Activated naive CD8-positive, alpha-beta T cell treated with anti-CD3 and anti-CD28 coated beads, Interleukin-2, amount 50 U/mL, for 24 hours (primary cell): Measurements from ENCODE around the gene TRPM2.
"Not testable (repeated sequence)": the region's sequence is repeated elsewhere in the genome, so short reads cannot be mapped to it uniquely, and the experiment has no call there.

Experiments
- ATAC-seq: fragments of 150-1000 bp; cut with Tn5 transposase; one replicate; pipeline ENCODE4 v1.10.0; 2021
- DNase-seq: peaks from one replicate; pipeline ENCODE4 v3.0.0; 2021
- H3K27ac Mint-ChIP-seq: one replicate; pipeline ENCODE4 v1.8.0; 2021; ENCODE audit warnings: mild to moderate bottlenecking, mixed read lengths
- H3K27me3 Mint-ChIP-seq: one replicate; pipeline ENCODE4 v1.8.0; 2021; ENCODE audit warnings: mixed read lengths
- H3K36me3 Mint-ChIP-seq: one replicate; pipeline ENCODE4 v1.8.0; 2021; ENCODE audit warnings: low read depth, mixed read lengths
- H3K4me1 Mint-ChIP-seq: one replicate; pipeline ENCODE4 v1.8.0; 2021; ENCODE audit warnings: mixed read lengths
- H3K4me3 Mint-ChIP-seq: one replicate; pipeline ENCODE4 v1.8.0; 2021; ENCODE audit warnings: mild to moderate bottlenecking, moderate library complexity, mixed read lengths
- H3K9me3 Mint-ChIP-seq: one replicate; pipeline ENCODE4 v1.8.0; 2021; ENCODE audit warnings: mixed read lengths

TRPM2 gene

DNA sequence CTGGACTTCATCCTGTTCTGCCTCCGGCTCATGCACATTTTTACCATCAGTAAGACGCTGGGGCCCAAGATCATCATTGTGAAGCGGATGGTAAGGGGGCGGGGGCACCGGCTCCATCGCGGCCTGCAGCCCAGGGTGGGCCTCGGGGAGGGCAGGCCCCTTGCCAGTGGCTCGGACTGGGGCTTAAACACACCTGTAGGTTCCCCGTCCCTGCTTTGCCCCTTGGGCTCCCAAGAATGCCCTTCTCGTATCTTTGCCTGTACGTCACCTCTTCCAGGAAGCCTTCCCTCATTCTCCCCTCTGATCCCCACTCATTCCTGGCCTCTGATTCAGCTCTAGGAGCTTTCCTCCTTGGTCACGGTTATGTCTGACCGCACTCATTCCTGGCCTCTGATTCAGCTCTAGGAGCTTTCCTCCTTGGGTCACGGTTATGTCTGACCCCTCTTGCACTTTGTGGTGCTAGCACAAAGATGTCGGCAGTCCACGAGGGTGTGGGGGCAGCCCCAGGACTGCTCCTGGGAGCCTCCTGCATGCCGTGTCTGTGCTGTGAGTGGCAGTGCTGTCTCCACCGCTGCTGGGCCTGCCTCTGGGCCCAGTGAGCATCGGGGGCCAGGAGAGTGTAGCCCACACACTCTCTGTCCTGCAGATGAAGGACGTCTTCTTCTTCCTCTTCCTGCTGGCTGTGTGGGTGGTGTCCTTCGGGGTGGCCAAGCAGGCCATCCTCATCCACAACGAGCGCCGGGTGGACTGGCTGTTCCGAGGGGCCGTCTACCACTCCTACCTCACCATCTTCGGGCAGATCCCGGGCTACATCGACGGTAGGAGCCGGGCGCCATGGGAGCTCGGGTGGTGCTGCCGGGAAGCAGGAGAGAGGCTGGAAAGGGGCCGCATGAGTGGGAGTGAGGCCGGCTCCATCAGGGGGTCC is 52.8 kb downstream of the TRPM2 start:
- Mint-ChIP-seq H3K4me1 (peaks cover 8% of the 10 kb centered on the region), H3K27ac (no peak overlapping the region), H3K36me3 (no peaks in the 10 kb centered on the region), H3K27me3 (no peaks in the 10 kb centered on the region), H3K9me3 (no peaks in the 10 kb centered on the region), H3K4me3 (no peak overlapping the region)
- DNase-seq (no peak), ATAC-seq (no peak)

DNA sequence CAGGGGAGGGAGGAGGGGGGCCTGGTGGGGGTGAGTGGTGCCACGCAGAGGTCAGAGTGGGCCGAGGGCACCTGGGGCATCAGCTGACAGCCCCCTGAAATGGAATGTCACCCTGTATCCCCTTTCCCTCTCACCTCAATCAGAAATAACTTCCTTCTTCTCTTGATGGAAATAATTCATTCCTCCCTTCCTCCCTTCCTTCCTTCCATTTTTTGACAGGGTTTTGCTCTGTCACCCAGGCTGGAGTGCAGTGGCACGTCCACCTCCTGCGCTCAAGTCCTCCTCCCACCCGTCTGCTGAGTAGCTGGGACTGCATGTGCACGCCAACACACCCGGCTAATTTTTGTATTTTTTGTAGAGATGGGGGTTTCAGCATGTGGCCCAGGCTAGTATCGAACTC is 53.5 kb downstream of the TRPM2 start:
- Mint-ChIP-seq H3K9me3 (no peaks in the 10 kb centered on the region), H3K27ac (no peak overlapping the region), H3K4me3 (no peak overlapping the region), H3K36me3 (no peaks in the 10 kb centered on the region), H3K4me1 (peaks cover 8% of the 10 kb centered on the region), H3K27me3 (no peaks in the 10 kb centered on the region)
- DNase-seq (no peak), ATAC-seq (no peak)

DNA sequence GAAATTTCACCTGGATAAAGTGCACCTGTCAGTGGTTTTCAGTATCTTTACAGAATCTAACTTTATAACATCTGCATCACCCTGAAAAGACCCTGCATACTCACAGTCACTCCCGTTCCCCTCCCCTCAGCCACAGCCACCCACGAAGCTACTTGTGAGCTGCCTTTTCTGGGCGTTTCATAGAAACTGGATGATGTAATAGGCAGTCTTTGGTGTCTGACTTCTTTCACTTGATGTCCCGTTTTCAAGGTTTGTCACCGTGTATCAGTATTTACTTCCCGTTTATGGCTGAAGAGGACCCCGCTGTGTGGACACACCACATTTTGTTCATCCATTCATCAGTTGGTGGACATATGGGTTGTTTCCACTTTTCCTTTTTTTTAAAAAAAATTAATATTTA is 54.1 kb downstream of the TRPM2 start:
- Mint-ChIP-seq H3K27ac (no peak overlapping the region), H3K27me3 (no peaks in the 10 kb centered on the region), H3K4me3 (peak overlapping the region; percentile 8), H3K4me1 (peaks cover 8% of the 10 kb centered on the region), H3K36me3 (no peaks in the 10 kb centered on the region), H3K9me3 (no peaks in the 10 kb centered on the region)
- ATAC-seq, result peak; percentile 88
- peak; percentile 22 for DNase-seq

DNA sequence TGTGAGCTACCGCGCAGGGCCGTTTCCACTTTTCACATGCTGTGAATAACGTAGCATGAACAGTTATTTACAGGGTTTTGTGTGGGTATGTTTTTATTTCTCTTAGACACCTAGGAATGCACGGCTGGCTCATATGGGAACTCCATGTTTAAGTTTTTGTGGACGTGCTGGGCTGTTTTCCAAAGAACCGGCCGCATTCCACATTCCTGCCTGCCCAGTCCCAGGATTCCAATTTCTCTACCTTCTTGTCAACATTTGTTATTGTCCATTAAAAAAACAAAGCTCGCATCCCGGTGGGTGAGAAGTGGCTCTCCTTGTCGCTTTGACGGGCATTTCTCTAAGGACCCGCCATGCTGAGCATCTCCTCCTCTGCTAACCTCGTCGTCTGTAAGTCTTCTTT is 54.8 kb downstream of the TRPM2 start:
- no peak for ATAC-seq
- Mint-ChIP-seq H3K4me1 (peaks cover 8% of the 10 kb centered on the region), H3K9me3 (no peaks in the 10 kb centered on the region), H3K4me3 (no peak overlapping the region), H3K27ac (no peak overlapping the region), H3K36me3 (no peaks in the 10 kb centered on the region), H3K27me3 (no peaks in the 10 kb centered on the region)
- no peak for DNase-seq

DNA sequence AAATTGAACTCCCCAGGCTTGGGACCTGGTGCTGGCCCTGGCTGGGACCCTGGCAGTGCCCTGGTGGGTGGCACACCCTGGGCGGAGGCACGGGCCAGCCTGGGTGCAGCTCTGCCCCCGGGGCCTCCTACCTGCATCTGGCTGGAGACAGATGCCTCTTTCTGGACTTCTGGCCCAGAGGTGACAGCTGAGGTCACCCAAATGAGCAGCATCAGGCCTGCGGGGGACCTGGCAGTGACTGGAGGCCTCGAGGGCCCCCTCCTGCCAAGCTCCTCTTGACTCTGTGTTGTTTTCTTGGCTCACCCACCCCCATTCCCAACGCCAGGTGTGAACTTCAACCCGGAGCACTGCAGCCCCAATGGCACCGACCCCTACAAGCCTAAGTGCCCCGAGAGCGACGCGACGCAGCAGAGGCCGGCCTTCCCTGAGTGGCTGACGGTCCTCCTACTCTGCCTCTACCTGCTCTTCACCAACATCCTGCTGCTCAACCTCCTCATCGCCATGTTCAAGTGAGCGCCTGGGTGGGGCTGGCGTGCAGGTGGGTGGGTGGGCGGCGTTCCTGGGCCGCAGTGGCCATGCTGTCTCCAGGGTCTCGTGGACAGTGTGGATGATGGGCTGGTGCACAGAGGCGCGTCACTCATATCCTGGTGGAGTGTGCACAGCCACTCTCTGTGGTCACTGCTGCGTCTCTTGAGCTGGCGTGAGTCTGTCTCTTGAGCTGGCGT is 60.3 kb downstream of the TRPM2 start:
- Mint-ChIP-seq H3K4me1 (no peaks in the 10 kb centered on the region), H3K4me3 (no peak overlapping the region), H3K27me3 (no peaks in the 10 kb centered on the region), H3K9me3 (no peaks in the 10 kb centered on the region), H3K27ac (no peak overlapping the region), H3K36me3 (no peaks in the 10 kb centered on the region)
- ATAC-seq (no peak), DNase-seq (no peak)

DNA sequence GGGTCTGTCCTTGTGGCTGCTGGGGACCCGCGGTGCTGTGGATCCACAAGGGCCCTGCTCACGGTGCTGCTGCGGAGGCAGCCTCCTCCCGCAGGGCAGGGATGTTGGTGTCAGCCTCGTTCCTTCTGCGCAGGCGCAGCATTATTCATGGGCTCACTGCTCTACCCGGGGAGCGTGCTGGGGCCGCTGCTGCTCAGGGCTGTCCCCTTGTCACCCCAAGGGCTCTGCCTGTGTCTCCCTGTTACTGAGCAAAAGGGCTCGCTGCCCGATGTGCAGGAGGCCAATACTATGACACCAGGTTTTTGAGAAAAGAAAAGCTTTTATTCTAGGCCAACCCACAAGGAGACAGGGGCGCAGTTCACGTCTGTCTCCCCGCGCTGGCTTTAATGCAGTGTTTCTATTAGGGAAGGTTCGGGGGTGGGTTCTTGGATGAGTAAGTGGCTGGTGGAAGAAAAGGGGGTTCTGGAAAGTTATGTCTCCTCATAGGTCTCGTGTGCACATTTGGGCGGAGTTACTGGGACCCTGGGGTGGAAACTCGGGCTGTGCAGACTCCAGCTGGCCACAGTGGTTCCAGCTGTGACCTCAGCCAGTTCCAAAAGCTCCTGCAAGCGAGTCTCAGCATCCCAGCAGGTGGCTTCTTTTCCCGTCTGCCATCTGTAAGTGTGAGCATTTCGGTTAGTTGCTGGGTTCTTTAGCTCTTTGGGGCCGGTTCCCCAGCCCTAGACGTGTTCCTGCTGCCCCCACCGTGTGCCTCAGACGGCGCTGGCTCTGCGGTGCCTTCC is 61.1 kb downstream of the TRPM2 start:
- no peak for ATAC-seq
- Mint-ChIP-seq H3K27ac (no peak overlapping the region), H3K27me3 (no peaks in the 10 kb centered on the region), H3K4me3 (no peak overlapping the region), H3K4me1 (no peaks in the 10 kb centered on the region), H3K9me3 (peaks cover 3% of the 10 kb centered on the region), H3K36me3 (no peaks in the 10 kb centered on the region)
- DNase-seq, result no peak

DNA sequence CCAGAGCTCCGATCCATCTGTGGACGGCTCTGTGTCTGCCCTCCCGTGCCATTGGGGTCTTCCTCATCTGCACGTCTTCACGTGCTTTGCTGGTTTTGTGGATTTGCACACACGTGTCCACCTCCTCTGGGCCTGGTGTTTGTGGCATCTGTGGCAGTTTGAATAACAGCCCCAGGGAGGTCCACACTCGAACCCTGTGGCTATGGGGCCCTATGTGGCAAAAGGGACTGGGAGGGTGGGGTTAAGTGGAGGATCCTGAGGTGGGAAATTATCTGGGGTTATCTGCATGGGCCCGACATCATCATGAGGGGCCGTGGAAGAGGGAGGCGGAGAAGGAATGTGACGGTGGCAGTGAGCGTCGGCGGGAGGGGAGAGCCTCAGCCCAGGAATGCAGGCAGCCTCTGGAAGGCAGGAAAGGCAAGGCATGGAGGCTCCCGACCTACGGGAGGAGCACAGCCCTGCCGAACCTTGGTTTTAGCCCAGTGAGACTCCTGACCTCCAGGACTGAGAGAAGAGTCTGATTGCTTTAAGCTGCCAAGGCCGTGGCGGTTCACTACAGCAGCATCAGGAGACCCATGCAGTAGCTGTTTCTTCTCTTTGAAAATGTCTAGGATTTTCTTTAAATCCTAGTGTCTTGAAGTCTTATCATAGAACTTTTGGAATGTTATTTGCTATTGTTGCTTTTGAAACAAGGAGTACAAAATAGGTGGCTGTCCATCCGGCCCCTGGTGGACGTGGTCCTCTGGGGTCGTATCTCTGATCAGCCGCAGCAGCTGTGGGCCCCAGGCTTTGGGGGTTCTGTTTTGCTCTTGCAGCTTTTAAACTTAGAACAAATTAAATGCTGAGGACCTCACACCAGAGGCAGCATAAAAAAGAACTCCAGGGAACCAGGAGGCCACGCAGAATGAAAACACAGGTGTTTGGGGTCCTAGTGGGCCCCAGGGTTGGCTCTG is 61.9 kb downstream of the TRPM2 start:
- H3K9me3 Mint-ChIP-seq, result peaks cover 6% of the 10 kb centered on the region
- H3K36me3 Mint-ChIP-seq, result no peaks in the 10 kb centered on the region
- no peaks in the 10 kb centered on the region for H3K4me1 Mint-ChIP-seq
- H3K4me3 Mint-ChIP-seq, result no peak overlapping the region
- no peak overlapping the region for H3K27ac Mint-ChIP-seq
- H3K27me3 Mint-ChIP-seq, result no peaks in the 10 kb centered on the region
- DNase-seq (no peak), ATAC-seq (no peak)

DNA sequence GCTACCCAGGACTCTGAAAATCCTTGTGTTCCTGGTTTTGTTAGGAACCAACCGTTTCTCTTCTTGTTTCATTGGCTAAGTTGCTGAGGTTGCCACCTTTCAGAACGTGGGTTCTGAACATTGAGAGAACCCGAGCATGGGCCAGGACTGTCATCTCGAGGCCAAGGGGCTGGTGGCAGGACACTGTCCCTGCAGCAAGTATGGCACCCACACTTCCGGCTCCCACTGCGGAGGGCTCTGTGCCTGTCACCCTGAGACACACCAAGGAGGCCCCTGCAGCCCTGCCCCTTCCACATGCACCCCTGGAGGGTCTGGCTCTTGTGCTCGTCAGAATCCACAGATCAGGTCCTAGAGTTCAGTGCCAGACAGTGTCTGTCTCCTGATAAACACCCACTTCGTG is 62.8 kb downstream of the TRPM2 start:
- H3K27ac Mint-ChIP-seq, result no peak overlapping the region
- DNase-seq (no peak), ATAC-seq (no peak)
- H3K27me3 Mint-ChIP-seq, result no peaks in the 10 kb centered on the region
- H3K4me1 Mint-ChIP-seq, result no peaks in the 10 kb centered on the region
- no peak overlapping the region for H3K4me3 Mint-ChIP-seq
- no peaks in the 10 kb centered on the region for H3K36me3 Mint-ChIP-seq
- H3K9me3 Mint-ChIP-seq, result peaks cover 6% of the 10 kb centered on the region

DNA sequence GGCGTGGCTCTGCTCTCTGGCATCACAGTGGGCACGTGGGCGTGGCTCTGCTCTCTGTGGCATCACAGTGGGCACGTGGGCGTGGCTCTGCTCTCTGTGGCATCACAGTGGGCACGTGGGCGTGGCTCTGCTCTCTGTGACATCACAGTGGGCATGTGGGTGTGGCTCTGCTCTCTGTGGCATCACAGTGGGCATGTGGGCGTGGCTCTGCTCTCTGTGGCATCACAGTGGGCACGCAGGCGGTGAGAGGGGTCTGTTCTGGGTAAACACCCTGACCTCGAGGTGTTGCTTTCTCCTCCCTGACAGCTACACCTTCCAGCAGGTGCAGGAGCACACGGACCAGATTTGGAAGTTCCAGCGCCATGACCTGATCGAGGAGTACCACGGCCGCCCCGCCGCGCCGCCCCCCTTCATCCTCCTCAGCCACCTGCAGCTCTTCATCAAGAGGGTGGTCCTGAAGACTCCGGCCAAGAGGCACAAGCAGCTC is 64.2 kb downstream of the TRPM2 start:
- H3K27me3 Mint-ChIP-seq, H3K9me3 Mint-ChIP-seq, H3K4me1 Mint-ChIP-seq: not testable (repeated sequence)

DNA sequence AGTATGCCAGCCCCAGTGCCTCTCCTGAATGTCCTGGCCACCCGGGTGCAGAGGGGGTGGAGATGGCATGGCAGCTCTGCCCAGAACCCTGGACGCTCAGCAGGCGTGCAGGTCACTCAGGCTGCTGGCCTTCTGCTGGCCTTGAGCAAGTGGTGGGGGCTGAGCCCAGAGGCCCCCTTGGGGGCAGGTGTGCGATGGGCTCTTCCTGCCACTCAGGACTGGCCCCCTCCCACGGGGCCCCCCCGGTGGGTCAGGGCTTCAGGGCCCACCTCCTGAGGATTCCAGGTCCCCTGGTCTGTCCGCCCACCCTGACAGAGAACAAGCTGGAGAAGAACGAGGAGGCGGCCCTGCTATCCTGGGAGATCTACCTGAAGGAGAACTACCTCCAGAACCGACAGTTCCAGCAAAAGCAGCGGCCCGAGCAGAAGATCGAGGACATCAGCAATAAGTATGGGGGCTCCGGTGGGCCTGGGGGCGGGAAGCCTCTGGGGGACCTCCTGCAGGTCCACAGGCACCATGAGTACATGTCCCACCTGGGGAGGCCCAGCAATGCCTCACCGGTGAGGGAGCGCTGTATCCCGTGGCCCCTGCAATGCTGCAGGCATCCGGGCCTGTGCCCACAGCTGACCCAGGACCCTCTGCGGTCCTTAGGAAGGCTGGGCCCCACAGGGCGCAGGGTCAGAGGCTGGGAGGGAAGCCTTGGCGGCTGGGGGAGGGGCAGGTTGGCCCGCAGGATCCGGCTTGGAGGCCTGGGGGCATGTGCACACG is 64.9 kb downstream of the TRPM2 start:
- H3K9me3 Mint-ChIP-seq, result peaks cover 6% of the 10 kb centered on the region
- H3K4me3 Mint-ChIP-seq, result no peak overlapping the region
- no peak for DNase-seq
- H3K4me1 Mint-ChIP-seq, result no peaks in the 10 kb centered on the region
- H3K27ac Mint-ChIP-seq, result no peak overlapping the region
- no peak for ATAC-seq
- H3K36me3 Mint-ChIP-seq, result no peaks in the 10 kb centered on the region
- H3K27me3 Mint-ChIP-seq, result no peaks in the 10 kb centered on the region

More for the DNA sequence above, 64.2 kb downstream of the TRPM2 start:
- ATAC-seq, H3K27ac Mint-ChIP-seq, DNase-seq, H3K4me3 Mint-ChIP-seq, H3K36me3 Mint-ChIP-seq: not testable (repeated sequence)

DNA sequence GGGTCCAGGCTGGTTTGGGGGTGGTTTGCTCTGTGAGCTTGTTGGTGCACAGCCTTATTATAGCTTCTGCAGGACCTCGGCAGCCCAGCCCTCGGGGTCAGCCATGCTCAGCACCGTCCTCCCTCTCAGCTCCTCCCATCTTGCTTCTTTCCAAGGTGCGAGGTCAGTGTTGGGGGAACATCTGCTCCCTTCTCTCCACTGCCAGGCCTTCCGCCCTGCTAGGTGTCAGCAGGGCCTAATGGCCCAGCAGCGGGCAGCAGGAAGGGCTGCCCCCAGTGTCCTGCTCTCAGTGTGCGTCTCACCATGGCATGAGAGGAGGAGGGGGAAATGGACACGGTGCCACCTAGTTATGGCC is 65.4 kb downstream of the TRPM2 start:
- no peak for DNase-seq
- no peak overlapping the region for H3K27ac Mint-ChIP-seq
- no peak for ATAC-seq

DNA sequence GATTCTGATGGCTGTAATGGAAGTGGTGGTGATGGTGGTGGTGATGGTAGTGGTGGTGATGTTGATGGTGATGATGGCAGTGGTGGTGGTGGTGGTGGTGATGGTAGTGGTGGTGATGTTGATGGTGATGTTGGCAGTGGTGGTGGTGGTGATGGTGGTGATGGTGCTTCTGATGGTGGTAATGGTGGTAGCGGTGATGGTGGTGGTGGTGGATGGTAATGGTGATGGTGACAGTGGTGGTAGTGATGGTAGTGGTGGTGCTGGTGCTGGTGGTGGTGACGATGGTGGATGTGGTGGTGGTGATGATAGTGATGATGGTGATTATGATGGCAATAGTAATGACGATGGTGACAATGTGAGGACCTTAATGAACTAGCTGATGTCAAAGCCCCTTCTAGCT is 66.3 kb downstream of the TRPM2 start:
- Mint-ChIP-seq H3K4me1 (no peaks in the 10 kb centered on the region), H3K27ac (no peak overlapping the region), H3K27me3 (no peaks in the 10 kb centered on the region), H3K9me3 (peaks cover 6% of the 10 kb centered on the region), H3K36me3 (no peaks in the 10 kb centered on the region), H3K4me3 (no peak overlapping the region)
- no peak for ATAC-seq
- DNase-seq, result no peak

More for the DNA sequence above, 65.4 kb downstream of the TRPM2 start:
- Mint-ChIP-seq H3K36me3 (no peaks in the 10 kb centered on the region), H3K9me3 (peaks cover 6% of the 10 kb centered on the region), H3K4me3 (no peak overlapping the region), H3K27me3 (no peaks in the 10 kb centered on the region), H3K4me1 (no peaks in the 10 kb centered on the region)
